C4-2B (cell line): Measurements from ENCODE around the gene KDM1A.

Experiments used
- ZFX ChIP-seq: fragments of 450-650 bp; IDR thresholded peaks from 2 replicates; pipeline ENCODE4 v1.6.1; 2017
- TF ChIP-seq, protein P1 (sequence below): fragments of 450-650 bp; conservative IDR thresholded peaks from 2 replicates; pipeline ENCODE4 v1.5.1; 2017; ENCODE audit warnings: mild to moderate bottlenecking

DNA sequence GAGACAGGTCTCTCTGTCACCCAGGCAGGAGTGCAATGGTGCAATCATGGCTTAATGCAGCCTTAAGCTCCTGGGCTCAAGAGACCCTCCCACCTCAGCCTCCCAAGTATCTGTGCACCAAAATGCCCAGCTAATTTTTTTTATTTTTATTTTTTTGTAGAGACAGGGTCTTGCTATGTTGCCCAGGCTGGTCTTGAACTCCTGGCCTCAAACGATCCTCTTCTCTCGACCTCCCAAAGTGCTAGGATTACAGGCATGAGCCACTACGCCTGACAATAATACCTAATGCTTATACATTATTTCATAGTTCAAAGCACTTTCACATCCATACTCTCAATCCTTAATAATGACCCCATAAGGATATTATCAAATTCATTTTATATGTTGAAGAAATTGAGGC is 101.1 kb downstream of the KDM1A start:
- TF ChIP-seq, protein P1, sequence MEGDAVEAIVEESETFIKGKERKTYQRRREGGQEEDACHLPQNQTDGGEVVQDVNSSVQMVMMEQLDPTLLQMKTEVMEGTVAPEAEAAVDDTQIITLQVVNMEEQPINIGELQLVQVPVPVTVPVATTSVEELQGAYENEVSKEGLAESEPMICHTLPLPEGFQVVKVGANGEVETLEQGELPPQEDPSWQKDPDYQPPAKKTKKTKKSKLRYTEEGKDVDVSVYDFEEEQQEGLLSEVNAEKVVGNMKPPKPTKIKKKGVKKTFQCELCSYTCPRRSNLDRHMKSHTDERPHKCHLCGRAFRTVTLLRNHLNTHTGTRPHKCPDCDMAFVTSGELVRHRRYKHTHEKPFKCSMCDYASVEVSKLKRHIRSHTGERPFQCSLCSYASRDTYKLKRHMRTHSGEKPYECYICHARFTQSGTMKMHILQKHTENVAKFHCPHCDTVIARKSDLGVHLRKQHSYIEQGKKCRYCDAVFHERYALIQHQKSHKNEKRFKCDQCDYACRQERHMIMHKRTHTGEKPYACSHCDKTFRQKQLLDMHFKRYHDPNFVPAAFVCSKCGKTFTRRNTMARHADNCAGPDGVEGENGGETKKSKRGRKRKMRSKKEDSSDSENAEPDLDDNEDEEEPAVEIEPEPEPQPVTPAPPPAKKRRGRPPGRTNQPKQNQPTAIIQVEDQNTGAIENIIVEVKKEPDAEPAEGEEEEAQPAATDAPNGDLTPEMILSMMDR, result no peak
- no peak for TF ChIP-seq ZFX
